OCI-LY7 (cell line): Measurements from ENCODE around the gene PLEKHH1. TPM values are rescaled to one million over a fixed set of nuclear protein-coding genes. Genes with fewer than 3 reads are reported as not detected.

Source experiments
- BruUV-seq: library from RNA; stranded (reverse); fragments of 400-500 nt; replicated peaks from 2 replicates; lab custom pipeline; 2021; lab: Mats Ljungman, UMichigan
- CTCF ChIA-PET: fragments of 300-600 bp; sonication (Branson Sonifier 250); formaldehyde crosslinking; loops from one replicate; lab custom pipeline; 2022; ENCODE audit warnings: antibody characterized with exemption; ENCODE audit not compliant: unreplicated experiment; lab: Charles Lee
- POLR2A ChIA-PET: fragments of 300-600 bp; sonication (Branson Sonifier 250); formaldehyde crosslinking; loops from one replicate; lab custom pipeline; 2022; ENCODE audit warnings: antibody characterized with exemption; lab: Charles Lee
- DNase-seq: peaks from one replicate; pipeline ENCODE4 v3.0.0-alpha.2; 2015; ENCODE audit warnings: low spot score
- H2AFZ ChIP-seq: fragments of 200-600 bp; sonication (generic), shearing (Covaris generic); 2 replicates; pipeline ENCODE4 v1.6.1; 2014; ENCODE audit warnings: mild to moderate bottlenecking, antibody characterized with exemption, low read length, moderate library complexity
- H3K27ac ChIP-seq: fragments of 200-600 bp; sonication (generic); 2 replicates; pipeline ENCODE4 v1.5.1; 2014; ENCODE audit warnings: mixed run types, low read depth, mild to moderate bottlenecking, moderate library complexity, low read length, inconsistent platforms; ENCODE audit not compliant: poor library complexity, severe bottlenecking
- H3K36me3 ChIP-seq: fragments of 200-600 bp; sonication (generic); 2 replicates; pipeline ENCODE4 v1.6.1; 2014; ENCODE audit warnings: mild to moderate bottlenecking, antibody characterized with exemption, low read length, moderate library complexity, mixed read lengths; ENCODE audit not compliant: insufficient read depth
- H3K4me1 ChIP-seq: fragments of 200-600 bp; sonication (generic); 2 replicates; pipeline ENCODE4 v1.5.1; 2014; ENCODE audit warnings: mild to moderate bottlenecking, low read length; ENCODE audit not compliant: insufficient read depth, poor library complexity, severe bottlenecking
- H3K4me2 ChIP-seq: fragments of 200-600 bp; sonication (generic); 2 replicates; pipeline ENCODE4 v1.6.1; 2014; ENCODE audit warnings: mild to moderate bottlenecking, low read length
- H3K4me3 ChIP-seq: fragments of 200-600 bp; sonication (generic); 2 replicates; pipeline ENCODE4 v1.5.1; 2014; ENCODE audit warnings: mild to moderate bottlenecking, low read depth, low read length; ENCODE audit not compliant: poor library complexity, severe bottlenecking
- H3K79me2 ChIP-seq: fragments of 200-600 bp; sonication (generic); 2 replicates; pipeline ENCODE4 v1.6.1; 2016; ENCODE audit warnings: low read depth, mild to moderate bottlenecking, low read length, moderate library complexity, mixed read lengths; ENCODE audit not compliant: insufficient read depth
- H3K9me2 ChIP-seq: fragments of 200-600 bp; sonication (generic); 2 replicates; pipeline ENCODE4 v1.6.1; 2016; ENCODE audit warnings: mild to moderate bottlenecking, low read length, mixed read lengths; ENCODE audit not compliant: insufficient read depth
- H3K9me3 ChIP-seq: fragments of 200-600 bp; sonication (generic); 2 replicates; pipeline ENCODE4 v1.6.1; 2014; ENCODE audit warnings: mild to moderate bottlenecking, mixed run types, low read length, mixed read lengths
- H4K20me1 ChIP-seq: fragments of 200-600 bp; sonication (generic); 2 replicates; pipeline ENCODE4 v1.6.1; 2014; ENCODE audit warnings: mild to moderate bottlenecking, antibody characterized with exemption, low read length, moderate library complexity, mixed read lengths; ENCODE audit not compliant: insufficient read depth
- EZH2phosphoT487 ChIP-seq: fragments of 200-600 bp; sonication (generic); IDR thresholded peaks from 2 replicates; pipeline ENCODE4 v1.6.1; 2018; ENCODE audit warnings: low read depth, borderline replicate concordance, mild to moderate bottlenecking, mixed run types, antibody characterized with exemption, low read length, moderate library complexity, mixed read lengths
- intact Hi-C: fragments of 100-400 bp; cut with micrococcal nuclease; formaldehyde crosslinking; loops from one replicate; pipeline ENCODE4 v1.10.0; 2022; ENCODE audit not compliant: unreplicated experiment
- total RNA-seq, 2 experiments: library from RNA; depleted of rRNA in 1 of 2; stranded (reverse); fragments of >200 nt in 1 of 2; shearing (Covaris generic) in 1 of 2; gene quantifications; 2 replicates each; pipeline ENCODE4 v1.2.3, GENCODE V29; 2014 to 2022
- TF ChIP-seq, protein P1 (sequence below): fragments of 200-600 bp; sonication (generic); conservative IDR thresholded peaks from 2 replicates; pipeline ENCODE4 v1.5.1; 2014; ENCODE audit warnings: mild to moderate bottlenecking, antibody characterized with exemption, low read length, moderate library complexity, mixed read lengths

The PLEKHH1 gene
- total RNA-seq, 2 experiments from 2014 or later = not detected

DNA sequence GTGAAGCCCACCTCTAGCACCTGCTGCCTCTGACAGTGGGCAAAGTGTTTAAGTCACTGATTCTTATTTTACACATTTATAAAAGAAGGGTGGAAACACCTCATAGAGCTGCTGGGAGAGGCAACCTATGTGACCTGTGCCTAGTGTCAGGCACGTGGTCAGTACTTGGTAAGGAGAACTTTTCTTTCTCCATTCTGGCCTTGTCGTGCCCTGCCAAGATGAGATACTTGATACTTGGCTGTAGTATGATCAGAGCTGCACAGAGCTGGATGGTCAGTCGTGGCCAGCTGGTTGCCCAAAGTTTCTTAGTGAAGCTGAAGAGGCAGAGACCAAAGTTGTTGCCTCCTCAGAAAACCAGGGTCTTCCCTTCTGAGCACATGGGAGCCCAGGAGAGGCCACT lies 24.6 kb downstream of the PLEKHH1 start:
- no TSS peak for BruUV-seq
- Histone ChIP-seq H3K9me3 (no peaks in the 10 kb centered on the region), H3K4me2 (no peak overlapping the region), H3K36me3 (no peaks in the 10 kb centered on the region), H3K4me3 (no peak overlapping the region), H3K27ac (no peak overlapping the region), H3K4me1 (no peaks in the 10 kb centered on the region), H4K20me1 (no peaks in the 10 kb centered on the region), H3K79me2 (no peaks in the 10 kb centered on the region), H2AFZ (no peak overlapping the region), H3K9me2 (no peaks in the 10 kb centered on the region)
- TF ChIP-seq EZH2phosphoT487 = no peak
- TF ChIP-seq, protein P1, sequence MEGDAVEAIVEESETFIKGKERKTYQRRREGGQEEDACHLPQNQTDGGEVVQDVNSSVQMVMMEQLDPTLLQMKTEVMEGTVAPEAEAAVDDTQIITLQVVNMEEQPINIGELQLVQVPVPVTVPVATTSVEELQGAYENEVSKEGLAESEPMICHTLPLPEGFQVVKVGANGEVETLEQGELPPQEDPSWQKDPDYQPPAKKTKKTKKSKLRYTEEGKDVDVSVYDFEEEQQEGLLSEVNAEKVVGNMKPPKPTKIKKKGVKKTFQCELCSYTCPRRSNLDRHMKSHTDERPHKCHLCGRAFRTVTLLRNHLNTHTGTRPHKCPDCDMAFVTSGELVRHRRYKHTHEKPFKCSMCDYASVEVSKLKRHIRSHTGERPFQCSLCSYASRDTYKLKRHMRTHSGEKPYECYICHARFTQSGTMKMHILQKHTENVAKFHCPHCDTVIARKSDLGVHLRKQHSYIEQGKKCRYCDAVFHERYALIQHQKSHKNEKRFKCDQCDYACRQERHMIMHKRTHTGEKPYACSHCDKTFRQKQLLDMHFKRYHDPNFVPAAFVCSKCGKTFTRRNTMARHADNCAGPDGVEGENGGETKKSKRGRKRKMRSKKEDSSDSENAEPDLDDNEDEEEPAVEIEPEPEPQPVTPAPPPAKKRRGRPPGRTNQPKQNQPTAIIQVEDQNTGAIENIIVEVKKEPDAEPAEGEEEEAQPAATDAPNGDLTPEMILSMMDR = no peak
- DNase-seq = no peak
- intact Hi-C loops = no loop called here
- POLR2A ChIA-PET = no interaction called here
- CTCF ChIA-PET = interaction anchor here (0.7 kb wide), 1 partner anchor 31 kb away, joined by 3 read pairs; no protein-coding TSS in a partner anchor

DNA sequence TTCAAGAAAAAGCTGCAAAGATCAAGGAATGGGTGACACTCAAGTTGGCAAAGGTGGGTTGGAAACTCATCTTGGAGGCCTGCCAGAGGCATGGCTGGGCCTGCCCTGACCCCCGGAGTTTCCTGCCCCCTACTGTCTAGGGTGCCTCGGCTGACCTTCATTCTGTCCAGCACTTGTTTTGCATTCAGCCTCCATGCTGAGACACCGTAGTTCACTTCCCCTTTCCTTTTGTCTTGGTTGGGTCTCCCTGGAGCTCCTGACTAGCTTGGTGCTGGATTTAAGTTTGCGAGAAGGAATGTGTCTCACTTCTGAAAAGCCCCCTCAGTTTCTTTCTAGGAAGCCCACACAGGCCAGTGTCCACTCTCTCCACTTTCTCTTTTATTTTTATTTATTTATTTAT lies 26.5 kb downstream of the PLEKHH1 start:
- H3K9me3 ChIP-seq = no peaks in the 10 kb centered on the region
- intact Hi-C loops = no loop called here
- ChIA-PET POLR2A (no interaction called here), CTCF (no interaction called here)
- H2AFZ ChIP-seq = no peak overlapping the region
- H3K36me3 ChIP-seq = no peaks in the 10 kb centered on the region
- H3K4me1 ChIP-seq = no peaks in the 10 kb centered on the region
- DNase-seq = no peak
- no peak overlapping the region for H3K4me2 ChIP-seq
- no peak for TF ChIP-seq EZH2phosphoT487
- TF ChIP-seq, protein P1 = no peak
- BruUV-seq = no TSS peak
- H3K4me3 ChIP-seq = no peak overlapping the region
- no peak overlapping the region for H3K27ac ChIP-seq
- no peaks in the 10 kb centered on the region for H3K79me2 ChIP-seq
- H4K20me1 ChIP-seq = no peaks in the 10 kb centered on the region
- no peaks in the 10 kb centered on the region for H3K9me2 ChIP-seq

DNA sequence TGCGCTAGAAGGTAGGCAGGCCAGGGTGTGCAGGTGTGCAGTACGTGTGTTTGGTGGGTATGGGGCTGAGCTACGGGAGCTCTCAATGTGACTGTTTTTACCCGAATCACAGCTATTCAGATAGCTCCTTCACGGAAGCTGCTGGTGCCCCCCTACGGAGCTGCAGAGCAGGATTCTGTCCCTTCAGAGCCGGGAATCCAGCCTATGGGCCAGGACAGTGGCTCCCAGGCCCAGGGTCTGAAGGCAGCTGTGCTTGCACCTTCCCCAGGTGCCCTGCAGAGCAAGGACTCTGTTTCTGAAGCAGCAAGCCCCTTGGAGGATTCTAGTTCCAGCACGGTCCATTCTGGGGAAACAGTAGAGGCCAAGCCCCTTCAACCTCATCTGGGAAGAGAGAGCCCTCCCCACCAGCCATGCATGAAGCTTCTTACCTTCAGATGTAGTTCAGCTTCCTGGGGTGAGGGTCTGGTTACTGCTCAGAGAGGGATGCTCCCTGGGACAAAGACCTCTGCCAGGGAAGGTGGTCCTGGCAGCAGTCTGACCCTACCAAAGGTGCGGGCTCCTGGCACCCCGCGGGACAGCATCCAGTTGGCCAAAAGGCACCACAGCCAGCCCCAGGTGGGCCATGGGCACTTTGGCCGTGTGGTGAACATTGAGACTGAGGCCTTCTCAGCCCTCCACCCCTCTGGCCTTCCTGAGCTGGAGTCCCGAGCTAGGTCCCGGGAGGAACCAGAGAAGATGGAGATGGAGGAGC lies 29.1 kb downstream of the PLEKHH1 start:
- ChIA-PET POLR2A (interaction anchor here (0.7 kb wide), 2 partner anchors 36 to 101 kb away, joined by 3 to 5 read pairs; no protein-coding TSS in a partner anchor), CTCF (no interaction called here)
- intact Hi-C loops = no loop called here
- H3K79me2 ChIP-seq = no peaks in the 10 kb centered on the region
- H3K4me2 ChIP-seq = no peak overlapping the region
- no peaks in the 10 kb centered on the region for H4K20me1 ChIP-seq
- H3K9me3 ChIP-seq = no peaks in the 10 kb centered on the region
- no peak overlapping the region for H3K27ac ChIP-seq
- no peak for TF ChIP-seq EZH2phosphoT487
- TF ChIP-seq, protein P1 = no peak
- H3K4me1 ChIP-seq = no peaks in the 10 kb centered on the region
- no peaks in the 10 kb centered on the region for H3K36me3 ChIP-seq
- no peak overlapping the region for H2AFZ ChIP-seq
- H3K9me2 ChIP-seq = no peaks in the 10 kb centered on the region
- no peak overlapping the region for H3K4me3 ChIP-seq
- no peak for DNase-seq
- no TSS peak for BruUV-seq
